GM12875 (cell line): ENCODE results near the gene ADGRL2.

Experiments
- H3K4me3 ChIP-seq: one replicate; pipeline ENCODE4 v1.5.1; 2011; ENCODE audit warnings: low read depth, low read length, control low read depth
- CTCF ChIP-seq: IDR thresholded peaks from 2 replicates; pipeline ENCODE4 v1.5.1; 2011; ENCODE audit warnings: low read depth, mild to moderate bottlenecking, control low read depth, inconsistent platforms, low read length, moderate library complexity, borderline replicate concordance; ENCODE audit not compliant: insufficient read depth

Gene ADGRL2

GRCh38 chr1:81948495-81948894, 147.8 kb downstream of the ADGRL2 start:
- no peak for TF ChIP-seq CTCF
- H3K4me3 ChIP-seq = no peak overlapping the region

DNA sequence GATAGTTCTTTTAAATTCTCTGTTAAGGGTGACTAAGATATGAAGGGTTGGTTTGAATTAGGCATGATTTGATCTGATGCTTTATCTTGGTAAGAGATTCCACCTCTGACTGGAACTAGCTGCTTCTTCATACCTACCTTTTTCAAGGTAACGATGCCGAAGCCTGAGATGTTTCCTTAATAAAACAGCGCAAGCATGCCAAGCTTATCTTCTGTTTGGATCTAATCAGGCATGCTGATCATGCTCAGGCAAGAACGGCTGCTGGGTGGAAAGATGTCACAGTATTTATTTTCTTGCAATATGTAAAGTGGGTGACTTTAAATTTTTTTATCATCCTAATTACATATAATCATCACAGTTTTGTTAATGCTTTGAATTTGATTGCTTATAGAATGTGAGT, 148.7 kb downstream of the ADGRL2 start:
- TF ChIP-seq CTCF = no peak
- H3K4me3 ChIP-seq = no peak overlapping the region

GRCh38 chr1:81950037-81950436, 149.3 kb downstream of the ADGRL2 start:
- H3K4me3 ChIP-seq = no peak overlapping the region
- TF ChIP-seq CTCF = no peak

GRCh38 chr1:81950591-81951244, 150.0 kb downstream of the ADGRL2 start:
- no peak for TF ChIP-seq CTCF
- no peak overlapping the region for H3K4me3 ChIP-seq

- no peak overlapping the region for H3K4me3 ChIP-seq
- no peak for TF ChIP-seq CTCF
Measured at GRCh38 chr1:81954534-81955020, 153.8 kb downstream of the ADGRL2 start.

DNA sequence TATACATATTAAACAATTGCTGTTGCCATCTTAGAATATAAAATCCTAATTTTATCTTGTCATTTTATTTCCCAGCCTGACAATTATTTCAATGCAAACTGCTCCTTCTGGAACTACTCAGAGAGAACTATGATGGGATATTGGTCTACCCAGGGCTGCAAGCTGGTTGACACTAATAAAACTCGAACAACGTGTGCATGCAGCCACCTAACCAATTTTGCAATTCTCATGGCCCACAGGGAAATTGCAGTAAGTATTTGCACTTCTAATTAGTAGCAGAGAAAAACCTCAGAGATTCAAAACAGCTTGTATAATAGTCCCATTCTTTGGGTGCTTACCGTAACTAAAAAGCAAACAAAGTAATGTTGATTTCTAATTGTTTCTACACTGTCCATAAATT, 167.2 kb downstream of the ADGRL2 start:
- TF ChIP-seq CTCF = no peak
- H3K4me3 ChIP-seq = no peak overlapping the region

DNA sequence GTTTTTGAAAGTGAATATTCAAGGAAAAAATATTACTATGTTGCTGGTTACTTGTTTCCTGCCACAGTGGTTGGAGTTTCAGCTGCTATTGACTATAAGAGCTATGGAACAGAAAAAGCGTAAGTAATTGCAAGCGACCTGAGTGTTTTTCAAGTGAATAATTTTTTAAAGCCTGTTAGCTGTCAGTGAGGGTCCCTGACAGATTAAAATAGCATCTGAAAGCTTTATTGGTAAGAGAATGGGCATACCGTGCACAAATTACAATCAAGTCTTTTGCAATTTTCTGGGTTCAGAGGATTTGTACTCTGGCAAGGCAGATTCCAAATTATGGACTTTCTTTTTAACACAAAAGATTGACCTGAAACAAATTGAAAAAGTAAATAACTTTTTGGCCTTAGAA, 169.7 kb downstream of the ADGRL2 start:
- TF ChIP-seq CTCF = no peak

More for the DNA sequence above, 169.7 kb downstream of the ADGRL2 start:
- H3K4me3 ChIP-seq = no peak overlapping the region
